Heart left ventricle (tissue), 16 donors: ENCODE results near the gene GTF2H4. TPM values are rescaled to one million over a fixed set of nuclear protein-coding genes. Genes with fewer than 3 reads are reported as not detected.

Experiments
- ATAC-seq, 4 donors: fragments of 200-7000 bp; cut with Tn5 transposase; one replicate each; pipeline ENCODE4 v1.9.1; 2020 to 2022; ENCODE audit warnings: moderate library complexity in 4 of 4, mild to moderate bottlenecking in 3 of 4, moderate number of reproducible peaks in 1 of 4
- DNase-seq, 5 donors: peaks; one replicate each; pipeline ENCODE4 v3.0.0-alpha.2; 2020
- H3K27ac ChIP-seq, 12 donors: fragments of 200-600 bp; sonication (generic) in 4 of 12; one replicate each; pipeline versions ENCODE4 v1.5.0 to v1.8.0; 2016 to 2022; ENCODE audit warnings: mild to moderate bottlenecking in 2 of 12
- H3K27me3 ChIP-seq, 9 donors: fragments of 200-600 bp; sonication (generic) in 2 of 9; one replicate each; pipeline versions ENCODE4 v1.5.1 to v1.8.0; 2016 to 2022; ENCODE audit warnings: mild to moderate bottlenecking in 3 of 9
- H3K36me3 ChIP-seq, 9 donors: fragments of 200-600 bp; sonication (generic) in 2 of 9; one replicate each; pipeline versions ENCODE4 v1.5.0 to v1.8.0; 2018 to 2022; ENCODE audit warnings: mild to moderate bottlenecking in 2 of 9
- H3K4me1 ChIP-seq, 12 donors: fragments of 200-600 bp; sonication (generic) in 4 of 12; one replicate each; pipeline versions ENCODE4 v1.5.0 to v1.8.0; 2016 to 2022; ENCODE audit warnings: mild to moderate bottlenecking in 3 of 12
- H3K4me3 ChIP-seq, 12 donors: fragments of 200-600 bp; sonication (generic) in 4 of 12; one replicate each; pipeline versions ENCODE4 v1.5.0 to v1.8.0; 2017 to 2022; ENCODE audit warnings: mild to moderate bottlenecking in 9 of 12, moderate library complexity in 4 of 12
- H3K9me3 ChIP-seq, 12 donors: fragments of 200-600 bp; sonication (generic) in 4 of 12; one replicate each; pipeline versions ENCODE4 v1.5.0 to v1.8.0; 2016 to 2022; ENCODE audit warnings: mild to moderate bottlenecking in 1 of 12
- POLR2A ChIP-seq, 2 donors: fragments of 450-650 bp; IDR thresholded peaks; one replicate each; pipeline ENCODE4 v1.6.1; 2017; ENCODE audit warnings: antibody characterized with exemption in 2 of 2, mild to moderate bottlenecking in 2 of 2, moderate library complexity in 2 of 2
- WGBS, 4 donors: extraction: QIAGEN DNeasy Blood & Tissue Kit in 2 of 4; methylation state at CpG; one replicate each; pipeline versions ENCODE4 v1.1.5 to v1.1.7; 2013 to 2018; 5-methylcytosine and 5-hydroxymethylcytosine counted together
- intact Hi-C, 10 donors: fragments of 100-400 bp; cut with DNase I; formaldehyde crosslinking; loops; one replicate each; pipeline versions ENCODE4 v1.11.1 to v1.14.2; 2022
- microRNA-seq, 4 donors: library from miRNA; unstranded; fragments of <30 nt; microRNA quantifications; one replicate each; pipeline versions ENCODE4 to v1.2.0, GENCODE V29; 2017 to 2020
- polyA plus RNA-seq, 2 donors: library from polyadenylated mRNA; stranded (reverse); fragments of 200-250 nt; gene quantifications; one replicate each; pipeline ENCODE4 v1.2.3, GENCODE V29; 2013
- total RNA-seq, 9 donors: library from RNA; depleted of rRNA in 2 of 9; stranded (reverse); fragments of >200 nt in 2 of 9; fragmentation: NEBNext Ultra II Directional in 3 of 9; extraction: Animal tissue kit (Norgen Biotek cat#: 25700) in 3 of 9; gene quantifications; one replicate each; pipeline versions ENCODE4 v1.1.0 to v1.2.4, GENCODE V29; 2016 to 2023
- TF ChIP-seq, protein P1 (sequence below), 12 donors: fragments of 200-600 bp; sonication (generic) in 4 of 12; IDR thresholded peaks; one replicate each; pipeline versions ENCODE4 v1.5.0 to v1.8.0; 2018 to 2022; ENCODE audit warnings: antibody characterized with exemption in 12 of 12, mild to moderate bottlenecking in 5 of 12
- donor health status: ischemic (EF 13 %, LVEDD 7.1; RV severe dilation, severe dysfunction).
- donor health status: healthy with polysubstance abuse.
- donor health status: DM: no; HTN: yes; CAD: no.
- donor health status: DM: no; HTN: no; CAD: no.
- donor health status: ischemic (EF 25% LVEDD 6.9; RV normal size, moderate dysfunction).
- donor health status: ischemic (EF 25% LVEDD 5.7; RV mildly dilated, moderate dysfunction).
- donor health status: healthy.
- donor health status: DM: yes; HTN: yes; CAD: no.
- donor health status: ischemic (EF 35%, LVEDD 5.7; RV mildly dilated, moderate dysfunction).
- donor health status: nonischemic (EF 11% LVEDD 7.7; RV severe dilation, severe dysfunction).
- donor health status: DM: yes; HTN: yes; CAD: no.
- donor health status: PGD.
- donor health status: ischemic (EF 29% LVEDD 5.4; RV normal size, mild dysfunction).
- donor health status: nonischemic (EF 23%, LVEDD 6.1; RV moderate dilation, normal function).

The GTF2H4 gene
- total and polyA plus RNA-seq, 11 donors = 4.2 to 22.4 (median 14.7) TPM

- no peak for DNase-seq
- H3K9me3 ChIP-seq = no peaks in the 10 kb centered on the region
- no peaks in the 10 kb centered on the region for H3K36me3 ChIP-seq
- H3K27me3 ChIP-seq = peaks cover 0 to 15% (median 0%) of the 10 kb centered on the region in 9 donors
- no peak for TF ChIP-seq POLR2A (IDR thresholded peaks at IDR 0.05)
- TF ChIP-seq, protein P1, sequence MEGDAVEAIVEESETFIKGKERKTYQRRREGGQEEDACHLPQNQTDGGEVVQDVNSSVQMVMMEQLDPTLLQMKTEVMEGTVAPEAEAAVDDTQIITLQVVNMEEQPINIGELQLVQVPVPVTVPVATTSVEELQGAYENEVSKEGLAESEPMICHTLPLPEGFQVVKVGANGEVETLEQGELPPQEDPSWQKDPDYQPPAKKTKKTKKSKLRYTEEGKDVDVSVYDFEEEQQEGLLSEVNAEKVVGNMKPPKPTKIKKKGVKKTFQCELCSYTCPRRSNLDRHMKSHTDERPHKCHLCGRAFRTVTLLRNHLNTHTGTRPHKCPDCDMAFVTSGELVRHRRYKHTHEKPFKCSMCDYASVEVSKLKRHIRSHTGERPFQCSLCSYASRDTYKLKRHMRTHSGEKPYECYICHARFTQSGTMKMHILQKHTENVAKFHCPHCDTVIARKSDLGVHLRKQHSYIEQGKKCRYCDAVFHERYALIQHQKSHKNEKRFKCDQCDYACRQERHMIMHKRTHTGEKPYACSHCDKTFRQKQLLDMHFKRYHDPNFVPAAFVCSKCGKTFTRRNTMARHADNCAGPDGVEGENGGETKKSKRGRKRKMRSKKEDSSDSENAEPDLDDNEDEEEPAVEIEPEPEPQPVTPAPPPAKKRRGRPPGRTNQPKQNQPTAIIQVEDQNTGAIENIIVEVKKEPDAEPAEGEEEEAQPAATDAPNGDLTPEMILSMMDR (IDR thresholded peaks at IDR 0.05) = no peak
- H3K27ac ChIP-seq = no peak overlapping the region
- H3K4me1 ChIP-seq = no peaks in the 10 kb centered on the region
- no peak for ATAC-seq
- intact Hi-C loops = no loop called here
- H3K4me3 ChIP-seq = no peak overlapping the region
These were observed 54.7 kb downstream of the GTF2H4 start for GRCh38 chr6:30962716-30963115.

GRCh38 chr6:30963641-30964040 is 55.6 kb downstream of the GTF2H4 start:
- TF ChIP-seq POLR2A (IDR thresholded peaks at IDR 0.05) = no peak
- TF ChIP-seq, protein P1 (IDR thresholded peaks at IDR 0.05) = no peak
- intact Hi-C loops = no loop called here

More at GRCh38 chr6:30963641-30964040, 55.6 kb downstream of the GTF2H4 start:
- WGBS, 4 donors = 76 to 88% (median 86%) methylated on average over 6 of the region's 6 CpGs
- H3K9me3 ChIP-seq = no peaks in the 10 kb centered on the region
- H3K27me3 ChIP-seq = peaks cover 0 to 15% (median 0%) of the 10 kb centered on the region in 9 donors
- H3K4me3 ChIP-seq = no peak overlapping the region
- H3K36me3 ChIP-seq = no peaks in the 10 kb centered on the region
- ATAC-seq = no peak
- no peaks in the 10 kb centered on the region for H3K4me1 ChIP-seq
- H3K27ac ChIP-seq = no peak overlapping the region
- DNase-seq = no peak

Small RNA genes lying within 50 kb of the gene (microRNA-seq; reads per million reads assigned to microRNA genes)
- 0 to 0.45 (median 0.21) reads per million in 4 donors for gene MIR4640

Other genes with a start within 250 kb of the GTF2H4 start
- 10 to 100 TPM; 17.6 to 26.1 (median 21.0) TPM for gene DHX16, start 235.2 kb upstream of the GTF2H4 start, total RNA-seq
- gene DHX16, start 235.2 kb upstream of the GTF2H4 start, polyA plus RNA-seq = 10 to 100 TPM; 16.1 to 39.4 TPM
- 10 to 100 TPM; 11.9 to 77.2 (median 18.5) TPM for gene PPP1R18, start 221.6 kb upstream of the GTF2H4 start, total RNA-seq
- gene PPP1R18, start 221.6 kb upstream of the GTF2H4 start, polyA plus RNA-seq = 10 to 100 TPM; 19.4 to 21.8 TPM
- 1 to 10 TPM; 2.2 to 9.6 (median 3.9) TPM for gene NRM, start 217.2 kb upstream of the GTF2H4 start, total RNA-seq
- 1 to 10 TPM; 5.6 to 8.6 TPM for gene NRM, start 217.2 kb upstream of the GTF2H4 start, polyA plus RNA-seq
- 10 to 100 TPM; 10.6 to 25.0 (median 17.5) TPM for gene MDC1, start 190.9 kb upstream of the GTF2H4 start, total RNA-seq
- 10 to 100 TPM in 1 of 2 donors, 1 to 10 TPM in 1; 8.6 to 13.9 TPM for gene MDC1, start 190.9 kb upstream of the GTF2H4 start, polyA plus RNA-seq
- gene TUBB, start 187.9 kb upstream of the GTF2H4 start, total RNA-seq = 100 to 1,000 TPM; 183 to 474 (median 238) TPM
- 100 to 1,000 TPM; 195 to 497 TPM for gene TUBB, start 187.9 kb upstream of the GTF2H4 start, polyA plus RNA-seq
- gene FLOT1, start 165.5 kb upstream of the GTF2H4 start, total RNA-seq = 100 to 1,000 TPM; 166 to 282 (median 211) TPM
- 100 to 1,000 TPM; 291 to 310 TPM for gene FLOT1, start 165.5 kb upstream of the GTF2H4 start, polyA plus RNA-seq
- gene IER3, start 163.7 kb upstream of the GTF2H4 start, total RNA-seq = 100 to 1,000 TPM in 2 of 9 donors, 10 to 100 TPM in 6, 1 to 10 TPM in 1; 8.7 to 127 (median 69.8) TPM
- gene IER3, start 163.7 kb upstream of the GTF2H4 start, polyA plus RNA-seq = 100 to 1,000 TPM in 1 of 2 donors, 10 to 100 TPM in 1; 33.3 to 119 TPM
- 10 to 100 TPM; 18.0 to 50.0 (median 38.4) TPM for gene DDR1, start 23.7 kb upstream of the GTF2H4 start, total RNA-seq
- 10 to 100 TPM; 11.8 to 14.1 TPM for gene DDR1, start 23.7 kb upstream of the GTF2H4 start, polyA plus RNA-seq
- 10 to 100 TPM; 10.7 to 28.5 (median 18.8) TPM for gene VARS2, start 6.0 kb downstream of the GTF2H4 start, total RNA-seq
- gene VARS2, start 6.0 kb downstream of the GTF2H4 start, polyA plus RNA-seq = 10 to 100 TPM; 12.1 to 19.7 TPM
- gene SFTA2, start 24.0 kb downstream of the GTF2H4 start, total RNA-seq = not detected
- gene SFTA2, start 24.0 kb downstream of the GTF2H4 start, polyA plus RNA-seq = not detected
- gene MUCL3, start 32.8 kb downstream of the GTF2H4 start, total RNA-seq = under 1 TPM in 1 of 9 donors, not detected in 8; 0.11 TPM
- under 1 TPM in 1 of 2 donors, not detected in 1; 0.03 TPM for gene MUCL3, start 32.8 kb downstream of the GTF2H4 start, polyA plus RNA-seq
- gene MUC21, start 75.5 kb downstream of the GTF2H4 start, total RNA-seq = not detected
- under 1 TPM in 1 of 2 donors, not detected in 1; 0.10 TPM for gene MUC21, start 75.5 kb downstream of the GTF2H4 start, polyA plus RNA-seq
- under 1 TPM in 8 of 9 donors, not detected in 1; 0.06 to 0.49 (median 0.20) TPM for gene MUC22, start 102.3 kb downstream of the GTF2H4 start, total RNA-seq
- gene MUC22, start 102.3 kb downstream of the GTF2H4 start, polyA plus RNA-seq = under 1 TPM; 0.01 to 0.34 TPM
- gene C6orf15, start 204.4 kb downstream of the GTF2H4 start, total RNA-seq = not detected
- gene C6orf15, start 204.4 kb downstream of the GTF2H4 start, polyA plus RNA-seq = not detected
- 1 to 10 TPM in 7 of 9 donors, under 1 TPM in 2; 0.63 to 5.5 (median 2.9) TPM for gene PSORS1C1, start 206.6 kb downstream of the GTF2H4 start, total RNA-seq
- 1 to 10 TPM in 1 of 2 donors, under 1 TPM in 1; 0.37 to 5.8 TPM for gene PSORS1C1, start 206.6 kb downstream of the GTF2H4 start, polyA plus RNA-seq
- gene CDSN, start 212.2 kb downstream of the GTF2H4 start, total RNA-seq = under 1 TPM in 1 of 9 donors, not detected in 8; 0.56 TPM
- gene CDSN, start 212.2 kb downstream of the GTF2H4 start, polyA plus RNA-seq = under 1 TPM in 1 of 2 donors, not detected in 1; 0.15 TPM
- gene PSORS1C2, start 230.9 kb downstream of the GTF2H4 start, total RNA-seq = not detected
- gene PSORS1C2, start 230.9 kb downstream of the GTF2H4 start, polyA plus RNA-seq = not detected
- 10 to 100 TPM in 6 of 9 donors, 1 to 10 TPM in 3; 6.0 to 16.4 (median 12.5) TPM for gene CCHCR1, start 249.6 kb downstream of the GTF2H4 start, total RNA-seq
- 10 to 100 TPM in 1 of 2 donors, 1 to 10 TPM in 1; 10.0 to 10.3 TPM for gene CCHCR1, start 249.6 kb downstream of the GTF2H4 start, polyA plus RNA-seq